Activated CD4-positive, CD25-positive, alpha-beta regulatory T cell treated with anti-CD3 and anti-CD28 coated beads, Interleukin-2, amount 50 U/mL, for 72 hours (primary cell): ENCODE data around the gene GNA15.
"Not testable (repeated sequence)": the region's sequence is repeated elsewhere in the genome, so short reads cannot be mapped to it uniquely, and the experiment has no call there.

Experiments used
- DNase-seq: peaks from one replicate; pipeline ENCODE4 v3.0.0; 2021

Gene GNA15

DNA sequence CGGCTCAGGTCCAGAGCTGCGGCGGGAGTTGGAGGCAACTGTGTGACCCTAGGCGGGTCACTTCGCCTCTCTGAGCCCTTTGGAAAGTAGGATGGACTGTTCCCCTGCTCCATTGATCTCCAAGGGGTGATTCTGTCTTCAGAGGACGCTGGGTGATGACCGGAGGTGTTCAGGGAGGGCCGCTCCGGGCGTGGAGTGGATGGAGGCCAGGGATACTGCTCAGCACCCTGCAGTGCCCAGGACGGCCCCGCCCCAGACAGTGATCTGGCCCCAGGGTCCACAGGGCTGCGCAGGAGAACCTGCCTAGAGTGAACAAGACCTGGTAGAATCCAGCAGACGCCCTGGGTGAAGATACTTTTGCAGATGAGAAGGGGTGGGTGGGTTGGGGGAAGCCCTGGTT lies 56.9 kb downstream of the GNA15 start:
- DNase-seq = no peak

DNA sequence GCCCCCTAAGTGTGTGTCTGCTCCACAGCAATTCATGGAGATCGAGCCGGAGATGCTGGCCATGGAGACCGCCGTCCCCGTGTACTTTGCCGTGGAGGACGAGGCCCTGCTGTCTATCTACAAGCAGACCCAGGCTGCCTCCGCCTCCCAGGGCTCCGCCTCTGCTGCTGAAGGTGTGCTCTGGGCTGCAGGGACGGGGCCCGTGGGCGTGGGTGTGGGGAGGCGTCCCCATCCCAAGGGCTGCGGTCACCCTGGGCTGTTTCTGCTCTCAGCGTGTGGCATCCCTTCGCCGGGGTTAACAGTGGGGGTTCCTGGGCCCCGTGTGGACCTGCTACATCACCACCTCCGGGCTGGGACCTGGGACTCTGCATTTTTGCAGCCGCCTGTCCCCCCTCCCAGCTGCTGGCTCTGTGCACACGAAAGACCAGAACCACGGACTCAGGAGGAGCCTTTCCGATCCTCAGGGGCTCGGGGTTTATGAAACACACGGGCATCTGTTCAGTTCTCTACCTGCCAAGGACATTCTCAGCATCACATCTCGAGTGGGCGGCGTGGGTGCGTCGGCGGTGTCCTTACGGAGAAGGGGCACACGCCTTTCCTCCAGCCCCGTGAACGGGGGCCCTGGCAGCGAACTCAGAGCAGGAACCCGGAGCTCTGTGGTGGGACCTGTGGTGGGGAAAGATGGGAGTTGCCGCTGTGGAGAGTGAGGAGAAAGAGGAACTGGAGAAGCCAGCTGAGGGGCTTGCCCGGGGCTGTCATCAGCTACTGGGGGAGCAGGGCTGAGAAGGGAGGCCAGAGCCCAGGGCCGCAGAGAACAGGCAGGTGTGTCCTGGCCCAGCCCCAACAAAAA lies 57.6 kb downstream of the GNA15 start:
- DNase-seq = no peak

DNA sequence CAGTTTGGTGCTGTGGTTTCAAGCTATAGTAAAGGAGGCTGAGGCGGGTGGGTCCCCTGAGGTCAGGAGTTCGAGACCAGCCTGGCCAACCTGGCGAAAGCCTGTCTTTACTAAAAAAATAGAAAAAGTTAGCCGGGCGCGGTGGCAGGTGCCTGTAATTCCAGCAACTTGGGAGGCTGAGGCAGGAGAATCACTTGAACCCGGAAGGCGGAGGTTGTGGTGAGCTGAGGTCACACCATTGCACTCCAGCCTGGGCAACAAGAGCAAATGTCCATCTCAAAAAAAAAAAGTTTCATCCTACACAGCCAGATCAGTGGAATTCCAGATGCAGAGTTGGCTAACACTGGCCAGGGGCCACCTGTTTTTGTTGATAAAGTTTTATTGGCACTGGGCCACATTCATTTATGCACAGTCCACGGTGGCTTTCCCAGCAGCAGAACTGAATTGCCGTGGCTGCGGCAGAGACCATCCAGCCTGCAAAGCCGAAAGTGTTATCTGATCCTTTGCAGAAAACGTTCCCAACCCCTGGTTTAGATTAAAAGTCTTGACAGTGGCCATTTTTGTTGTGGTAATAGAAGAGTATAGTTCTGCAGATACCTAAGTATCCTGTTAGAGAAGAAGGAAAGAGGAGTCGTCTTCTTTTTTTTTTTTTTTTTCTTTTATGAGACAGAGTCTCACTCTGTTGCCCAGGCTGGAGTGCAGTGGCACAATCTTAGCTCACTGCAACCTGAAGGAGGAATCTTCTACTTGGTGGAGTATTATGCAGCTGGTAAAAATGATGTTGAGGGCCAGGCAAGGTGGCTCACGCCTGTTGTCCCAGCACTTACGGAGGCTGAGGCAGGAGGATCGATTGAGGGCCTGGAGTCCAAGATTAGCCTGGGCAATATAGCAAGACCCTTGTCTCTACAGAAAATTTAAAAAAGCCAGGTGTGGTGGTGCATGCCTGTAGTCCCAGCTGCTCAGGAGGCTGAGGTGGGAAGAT lies 58.6 kb downstream of the GNA15 start:
- DNase-seq = no peak

DNA sequence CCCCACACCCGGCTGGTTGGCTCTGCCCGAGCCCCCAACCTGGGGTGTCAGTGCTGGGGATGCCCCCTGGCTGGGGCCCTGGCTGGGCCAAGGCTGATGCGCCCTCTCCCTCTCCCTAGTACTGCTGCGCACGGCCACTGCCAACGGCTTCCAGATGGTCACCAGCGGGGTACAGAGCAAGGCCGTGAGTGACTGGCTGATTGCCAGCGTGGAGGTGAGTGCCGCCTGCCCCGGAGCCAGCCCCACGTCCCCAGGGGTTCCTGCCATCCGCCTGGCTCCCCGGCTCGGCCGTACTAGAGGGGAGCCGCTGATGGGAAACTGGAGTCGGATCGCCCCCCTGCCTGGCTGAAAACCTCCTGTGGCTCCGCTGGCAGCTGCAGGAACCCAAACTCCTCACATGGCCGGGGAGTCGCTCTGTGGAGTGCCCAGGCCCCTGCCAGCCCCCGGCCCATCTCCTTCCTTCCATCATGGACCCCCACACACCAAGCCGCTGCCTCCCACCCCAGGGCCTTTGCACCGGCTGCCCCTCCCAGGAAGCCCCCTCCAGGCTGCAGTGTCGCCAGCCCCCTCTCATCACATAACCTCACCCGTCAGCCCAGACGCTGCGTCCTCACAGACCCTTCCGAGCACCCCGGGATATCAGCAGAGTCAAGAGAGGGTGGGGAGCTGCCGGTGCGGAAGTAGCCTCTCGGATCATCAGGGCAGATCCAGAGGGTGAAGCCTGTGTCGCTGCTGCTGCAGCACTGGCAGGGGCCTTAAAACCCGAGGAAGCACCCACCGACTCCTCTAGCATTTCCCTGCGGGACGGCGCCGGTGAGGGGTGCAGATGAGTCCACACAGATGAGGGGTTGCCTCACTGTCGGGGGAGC lies 60.5 kb downstream of the GNA15 start:
- DNase-seq = no peak

DNA sequence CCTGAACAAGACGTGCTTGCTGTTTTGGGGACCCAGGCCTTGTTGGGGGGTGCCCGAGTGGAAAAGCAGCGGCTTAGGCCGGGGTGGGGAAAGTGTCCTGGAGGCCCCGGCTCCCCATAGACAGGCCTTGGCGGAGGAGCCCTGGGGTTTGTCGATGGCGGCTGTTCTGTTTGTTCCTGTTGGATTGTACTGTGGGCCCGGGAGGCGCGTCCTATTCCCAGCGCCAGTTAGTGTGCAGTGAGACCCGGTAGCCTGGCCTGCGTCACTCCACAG lies 61.0 kb downstream of the GNA15 start:
- no peak for DNase-seq

DNA sequence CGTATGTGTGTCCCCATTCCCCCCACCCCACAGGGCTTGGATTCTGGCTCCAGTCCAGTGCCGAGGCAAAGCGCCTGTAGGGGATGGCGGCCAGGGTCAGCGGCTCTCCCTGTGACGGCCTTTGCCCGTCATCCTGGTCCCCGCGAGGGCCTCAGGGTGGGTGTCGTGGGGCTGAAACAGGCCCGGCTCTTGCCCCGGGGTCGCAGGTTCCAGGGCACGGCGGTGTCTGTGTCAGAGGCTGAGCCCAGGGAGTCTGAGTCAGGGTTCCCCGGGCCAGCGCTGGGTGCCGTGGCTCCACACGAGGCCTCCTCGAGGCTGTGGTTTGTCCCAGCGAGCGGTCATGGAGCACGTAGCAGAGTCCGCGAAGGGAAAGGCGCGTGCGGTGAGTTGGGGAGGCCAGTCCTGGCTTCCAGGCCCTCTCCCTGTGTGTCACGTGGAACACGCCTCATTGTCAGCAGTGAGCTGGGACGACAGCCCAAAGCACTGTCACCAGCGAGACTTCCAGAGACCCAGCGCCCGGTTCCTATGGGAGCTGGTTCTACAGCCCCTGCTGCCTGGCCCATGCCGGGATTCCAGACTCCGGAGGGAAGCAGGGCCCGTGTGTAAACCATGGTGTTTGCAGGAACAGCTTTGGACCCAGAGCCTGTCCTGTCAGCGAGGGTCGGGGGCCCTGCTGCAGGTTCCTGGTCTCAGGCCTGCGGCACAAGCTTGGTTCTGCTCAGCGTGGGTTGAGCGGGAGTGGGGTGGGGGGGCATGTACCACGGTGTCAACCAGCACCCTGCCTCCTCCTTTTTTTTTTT lies 63.3 kb downstream of the GNA15 start:
- no peak for DNase-seq

DNA sequence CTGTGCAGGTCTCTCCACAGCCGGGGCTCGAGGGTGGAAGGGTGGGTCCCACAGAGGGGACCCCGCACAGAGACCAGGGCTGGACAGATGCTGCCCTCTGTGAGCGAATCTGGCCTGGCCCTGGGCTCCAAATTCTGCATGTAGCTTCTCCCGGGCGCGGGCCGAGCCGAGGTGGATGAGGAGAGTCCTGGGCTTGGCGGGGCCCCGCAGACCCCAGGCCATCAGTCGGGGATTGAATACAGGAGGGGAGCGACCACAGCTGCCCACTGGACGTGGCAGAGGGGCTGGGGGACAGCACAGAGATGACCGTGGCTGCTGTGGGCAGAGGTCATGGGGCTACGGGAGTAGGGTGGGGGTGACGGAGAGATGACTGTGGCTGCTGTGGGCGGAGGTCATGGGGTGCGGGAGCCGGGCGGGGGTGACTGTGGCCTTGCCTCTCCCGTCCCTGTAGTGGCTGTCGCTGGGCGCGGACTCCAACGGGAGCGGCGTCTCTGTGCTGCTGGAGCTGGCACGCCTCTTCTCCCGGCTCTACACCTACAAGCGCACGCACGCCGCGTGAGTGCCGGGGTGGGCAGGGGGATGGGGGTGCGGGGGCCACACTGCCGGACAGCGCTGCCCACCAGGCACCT lies 65.4 kb downstream of the GNA15 start:
- DNase-seq = no peak

DNA sequence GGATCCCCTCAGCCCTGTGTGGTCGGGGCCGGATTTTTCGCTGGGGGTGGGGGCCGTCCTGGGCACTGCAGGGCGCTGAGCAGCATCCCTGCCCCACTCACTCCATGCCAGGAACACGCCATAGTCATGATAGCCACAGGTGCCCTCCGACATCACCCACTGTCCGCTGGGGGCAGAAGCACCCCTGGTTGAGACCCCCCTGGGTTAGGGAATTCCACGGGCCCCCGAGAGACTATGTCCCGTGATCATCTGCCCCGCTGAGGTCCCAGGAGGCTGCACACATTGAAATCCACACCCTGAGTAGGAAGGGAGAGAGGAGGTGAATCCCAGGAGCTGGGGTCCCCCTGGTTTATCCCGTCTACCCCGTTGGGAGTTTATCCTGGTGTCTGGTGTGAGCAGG lies 66.1 kb downstream of the GNA15 start:
- no peak for DNase-seq

DNA sequence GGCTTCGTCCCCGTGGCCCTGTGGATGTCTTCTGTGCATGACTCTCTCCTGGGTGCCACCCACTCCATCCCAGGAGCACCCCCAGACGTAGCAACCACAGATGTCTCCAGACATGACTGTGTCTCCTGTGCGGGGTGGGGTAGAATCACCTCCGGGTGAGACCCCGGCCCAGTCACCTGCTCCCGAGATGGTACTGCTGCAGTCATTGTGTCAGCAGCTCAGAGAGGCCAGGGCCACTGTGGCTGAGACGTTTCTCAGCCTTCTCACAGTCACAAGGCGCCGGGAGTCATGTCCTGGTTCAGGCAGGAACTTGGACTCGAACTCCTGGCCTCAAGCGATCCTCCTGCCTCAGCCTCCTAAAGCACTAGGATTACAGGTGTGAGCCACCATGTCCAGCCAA lies 66.5 kb downstream of the GNA15 start:
- no peak for DNase-seq

DNA sequence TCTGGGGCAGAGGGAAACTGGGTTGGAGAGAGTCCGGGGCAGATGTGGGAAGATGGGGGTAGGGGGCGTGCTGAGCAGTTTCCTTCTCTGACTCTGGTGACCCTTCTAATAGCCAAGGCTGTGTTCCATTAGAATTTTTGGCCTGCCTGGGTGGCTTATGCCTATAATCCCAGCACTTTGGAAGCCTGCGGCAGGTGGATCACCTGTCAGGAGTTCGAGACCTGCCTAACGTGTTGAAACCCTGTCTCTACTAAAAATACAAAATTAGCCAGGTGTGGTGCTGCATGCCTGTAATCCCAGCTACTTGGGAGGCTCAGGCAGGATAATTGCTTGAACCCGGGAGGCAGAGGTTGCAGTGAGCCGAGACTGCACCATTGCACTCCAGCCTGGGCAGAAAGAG lies 67.1 kb downstream of the GNA15 start:
- not testable (repeated sequence) for DNase-seq

DNA sequence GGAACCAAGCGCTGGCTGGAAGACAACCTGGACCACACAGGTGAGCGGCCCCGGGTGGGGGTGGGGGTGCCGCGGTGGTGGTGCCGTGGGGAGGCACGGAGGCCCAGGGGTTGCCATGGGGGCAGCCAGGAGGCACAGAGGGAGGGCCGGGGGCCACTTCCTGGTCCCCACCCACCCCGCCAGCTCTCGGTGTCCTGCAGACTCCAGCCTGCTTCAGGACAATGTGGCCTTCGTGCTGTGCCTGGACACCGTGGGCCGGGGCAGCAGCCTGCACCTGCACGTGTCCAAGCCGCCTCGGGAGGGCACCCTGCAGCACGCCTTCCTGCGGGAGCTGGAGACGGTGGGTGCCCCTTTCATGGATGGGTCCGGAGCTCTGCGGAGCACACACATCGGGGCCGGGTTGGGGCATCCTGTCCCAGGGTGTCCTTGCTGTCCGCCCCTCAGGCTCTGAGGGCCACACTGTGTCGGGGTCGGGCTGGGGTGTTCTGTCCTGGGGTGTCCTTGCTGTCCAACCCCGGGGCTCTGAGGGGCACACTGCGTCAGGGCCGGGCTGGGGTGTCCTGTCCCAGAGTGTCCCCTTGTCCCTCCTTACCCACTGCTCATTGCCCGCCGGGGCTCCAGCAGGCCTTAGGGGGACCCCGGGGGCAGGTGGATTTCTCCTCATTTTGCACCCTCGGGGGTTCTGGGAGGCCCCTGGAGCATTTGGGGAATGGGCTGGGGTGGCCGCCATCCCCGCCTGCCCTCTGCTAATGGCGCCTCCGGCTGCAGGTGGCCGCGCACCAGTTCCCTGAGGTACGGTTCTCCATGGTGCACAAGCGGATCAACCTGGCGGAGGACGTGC lies 68.2 kb downstream of the GNA15 start:
- DNase-seq = no peak

DNA sequence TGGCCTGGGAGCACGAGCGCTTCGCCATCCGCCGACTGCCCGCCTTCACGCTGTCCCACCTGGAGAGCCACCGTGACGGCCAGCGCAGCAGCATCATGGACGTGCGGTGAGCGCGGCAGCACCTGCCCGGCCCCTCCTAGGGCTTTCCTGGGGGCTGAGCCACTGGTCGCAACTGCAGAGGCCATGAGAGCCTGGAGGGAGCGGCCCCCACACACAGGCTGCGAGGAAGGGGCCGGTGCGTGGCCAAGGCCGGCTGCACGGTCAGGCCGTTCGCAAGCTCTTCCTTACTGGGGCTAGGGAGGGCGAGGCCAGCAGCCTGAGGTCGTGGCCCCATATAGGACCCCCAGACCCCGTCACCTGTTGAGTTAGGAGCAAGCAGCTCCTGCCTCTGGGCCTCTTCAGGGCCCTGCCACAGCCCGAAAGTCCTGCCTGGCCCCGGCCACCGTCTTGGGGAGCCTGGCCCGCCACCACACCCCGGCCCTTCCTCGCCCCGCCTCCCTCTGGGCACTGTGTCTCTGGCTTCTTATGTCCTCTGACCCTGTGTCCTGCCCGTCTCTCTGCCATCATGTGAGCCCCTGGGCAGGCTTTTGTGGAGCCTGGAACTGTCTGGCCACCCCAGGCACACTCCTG lies 68.9 kb downstream of the GNA15 start:
- no peak for DNase-seq

DNA sequence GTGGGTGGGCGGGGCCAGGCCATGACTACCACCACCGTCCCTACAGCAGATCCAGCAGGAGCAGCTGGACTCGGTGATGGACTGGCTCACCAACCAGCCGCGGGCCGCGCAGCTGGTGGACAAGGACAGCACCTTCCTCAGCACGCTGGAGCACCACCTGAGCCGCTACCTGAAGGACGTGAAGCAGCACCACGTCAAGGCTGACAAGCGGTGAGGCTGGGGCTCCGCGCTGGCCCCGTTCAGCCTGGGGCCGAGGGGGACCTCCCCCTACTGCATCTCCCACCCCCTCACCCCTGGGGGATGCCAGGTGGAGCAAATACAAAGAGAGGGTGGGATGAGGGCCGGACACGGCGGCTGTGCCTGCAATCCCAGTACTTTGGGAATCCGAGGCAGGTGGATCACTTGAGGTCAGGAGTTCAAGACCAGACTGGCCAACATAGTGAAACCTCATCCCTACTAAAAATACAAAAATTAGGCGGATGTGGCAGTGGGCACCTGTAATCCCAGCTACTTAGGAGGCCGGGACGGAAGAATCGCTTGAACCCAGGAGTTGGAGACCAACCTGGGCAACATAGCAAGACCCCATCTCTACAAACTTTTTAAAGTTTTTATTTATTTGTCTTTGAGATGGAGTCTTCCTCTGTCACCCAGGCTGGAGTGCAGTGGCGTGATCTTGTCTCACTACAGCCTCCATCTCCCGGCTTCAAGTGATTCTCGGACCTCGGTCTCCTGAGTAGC lies 70.6 kb downstream of the GNA15 start:
- no peak for DNase-seq

DNA sequence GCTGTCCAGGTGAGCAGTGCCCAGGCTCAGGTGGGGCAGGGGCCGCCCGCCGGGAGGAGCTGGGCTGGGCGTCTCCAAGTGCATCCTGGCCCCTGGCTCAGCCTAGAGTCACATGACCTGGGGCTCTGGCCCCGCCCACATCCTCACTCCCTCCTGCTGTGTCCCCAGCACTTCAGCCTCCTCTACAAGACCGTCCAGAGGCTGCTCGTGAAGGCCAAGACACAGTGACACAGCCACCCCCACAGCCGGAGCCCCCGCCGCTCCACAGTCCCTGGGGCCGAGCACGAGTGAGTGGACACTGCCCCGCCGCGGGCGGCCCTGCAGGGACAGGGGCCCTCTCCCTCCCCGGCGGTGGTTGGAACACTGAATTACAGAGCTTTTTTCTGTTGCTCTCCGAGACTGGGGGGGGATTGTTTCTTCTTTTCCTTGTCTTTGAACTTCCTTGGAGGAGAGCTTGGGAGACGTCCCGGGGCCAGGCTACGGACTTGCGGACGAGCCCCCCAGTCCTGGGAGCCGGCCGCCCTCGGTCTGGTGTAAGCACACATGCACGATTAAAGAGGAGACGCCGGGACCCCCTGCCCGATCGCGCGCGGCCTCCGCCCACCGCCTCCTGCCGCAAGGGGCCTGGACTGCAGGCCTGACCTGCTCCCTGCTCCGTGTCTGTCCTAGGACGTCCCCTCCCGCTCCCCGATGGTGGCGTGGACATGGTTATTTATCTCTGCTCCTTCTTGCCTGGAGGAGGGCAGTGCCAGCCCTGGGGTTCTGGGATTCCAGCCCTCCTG lies 71.8 kb downstream of the GNA15 start:
- DNase-seq = no peak

DNA sequence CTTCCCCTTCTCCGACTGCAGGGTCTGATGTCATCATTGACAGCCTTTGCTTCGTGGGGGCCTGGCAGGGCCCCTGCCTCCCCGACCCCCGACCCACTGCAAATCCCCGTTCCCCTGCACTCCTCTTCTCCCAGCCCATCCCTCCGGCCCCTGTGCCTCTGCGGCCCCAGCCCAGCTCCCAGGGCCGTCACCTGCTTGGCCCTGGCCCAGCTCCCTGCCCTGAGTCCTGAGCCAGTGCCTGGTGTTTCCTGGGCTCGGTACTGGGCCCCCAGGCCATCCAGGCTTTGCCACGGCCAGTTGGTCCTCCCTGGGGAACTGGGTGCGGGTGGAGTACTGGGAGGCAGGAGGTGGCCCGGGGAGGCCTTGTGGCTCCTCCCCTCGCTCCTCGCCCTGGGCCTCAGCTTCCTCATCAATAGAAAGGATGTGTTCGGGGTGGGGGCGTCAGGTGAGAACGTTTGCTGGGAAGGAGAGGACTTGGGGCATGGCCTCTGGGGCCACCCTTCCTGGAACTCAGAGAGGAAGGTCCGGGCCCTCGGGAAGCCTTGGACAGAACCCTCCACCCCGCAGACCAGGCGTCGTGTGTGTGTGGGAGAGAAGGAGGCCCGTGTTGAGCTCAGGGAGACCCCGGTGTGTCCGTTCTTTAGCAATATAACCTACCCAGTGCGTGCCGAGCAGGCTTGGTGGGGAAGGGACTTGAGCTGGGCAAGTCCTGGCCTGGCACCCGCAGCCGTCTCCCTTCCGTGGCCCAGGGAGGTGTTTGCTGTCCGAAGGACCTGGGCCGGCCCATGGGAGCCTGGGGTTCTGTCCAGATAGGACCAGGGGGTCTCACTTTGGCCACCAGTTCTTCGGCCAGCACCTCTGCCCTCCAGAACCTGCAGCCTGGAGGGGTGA lies 72.7 kb downstream of the GNA15 start:
- DNase-seq = no peak

DNA sequence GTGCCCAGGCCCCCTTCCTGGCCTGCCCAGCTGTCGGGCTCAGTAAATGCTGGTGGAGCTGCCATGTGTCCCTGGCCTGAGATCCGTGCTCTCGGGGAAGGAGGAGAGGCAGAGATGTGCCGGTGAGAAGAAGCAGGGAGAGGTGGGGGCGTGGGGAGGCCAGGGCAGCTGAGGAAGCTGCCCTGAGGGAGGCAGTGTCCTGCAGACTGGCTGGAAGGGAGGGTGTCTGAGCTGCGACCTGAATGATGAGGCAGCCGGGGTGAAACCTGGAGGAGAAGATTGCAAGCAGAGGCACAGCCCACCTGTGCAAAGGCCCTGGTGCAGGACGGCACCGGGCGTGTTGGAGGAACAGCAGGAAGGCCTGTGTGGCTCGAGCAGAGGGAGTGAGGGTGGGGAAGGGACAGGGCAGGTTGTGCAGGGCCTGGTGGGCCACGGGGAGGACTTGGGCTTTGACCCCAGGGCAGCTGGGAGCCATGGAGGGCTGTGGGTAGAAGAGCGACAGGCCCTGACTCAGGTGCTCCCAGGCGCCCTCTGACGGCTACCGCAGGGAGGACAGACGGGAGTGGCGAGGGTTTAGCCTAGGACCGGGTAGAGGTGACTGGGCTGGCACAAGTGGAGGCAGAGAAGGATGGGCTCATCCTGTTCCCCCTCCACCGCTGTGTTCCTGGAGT lies 74.6 kb downstream of the GNA15 start:
- peak; percentile 78 for DNase-seq

DNA sequence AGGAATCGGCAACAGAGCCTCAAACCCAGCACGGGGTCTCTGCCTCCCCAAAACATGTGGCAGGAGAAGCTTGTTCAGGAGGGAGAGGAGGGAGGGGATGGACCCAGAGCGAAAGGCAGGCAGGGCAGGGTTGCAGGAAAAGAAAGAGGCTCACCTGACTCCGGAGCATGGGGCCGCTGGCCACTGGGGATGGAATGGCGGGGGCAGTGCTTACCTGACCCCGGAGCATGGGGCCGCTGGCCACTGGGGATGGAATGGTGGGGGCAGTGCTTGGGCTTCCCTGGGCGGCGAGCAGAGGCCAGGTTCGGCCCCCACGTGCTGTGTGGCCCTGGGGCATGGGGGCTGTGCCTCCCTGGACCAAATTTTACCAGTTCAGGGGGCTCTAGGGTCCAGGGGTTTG lies 75.4 kb downstream of the GNA15 start:
- no peak for DNase-seq
